OCI-LY3 (cell line): ENCODE measurements around the gene TTC21A.

Source experiments
- CTCF ChIP-seq: fragments of 200-600, 300-600 bp; sonication (generic); IDR thresholded peaks from 2 replicates; pipeline ENCODE4 v1.5.1; 2014; ENCODE audit warnings: antibody characterized with exemption, low read length, low read depth
- EZH2phosphoT487 ChIP-seq: fragments of 200-600 bp; shearing (Covaris generic); IDR thresholded peaks from 2 replicates; pipeline ENCODE4 v1.6.1; 2018; ENCODE audit warnings: antibody characterized with exemption, mixed run types, low read depth

GRCh38 chr3:39130693-39131265, 23.3 kb downstream of the TTC21A start:
- no peak for TF ChIP-seq CTCF
- no peak for TF ChIP-seq EZH2phosphoT487
